Measurements from ENCODE around the gene CHMP4B.

- TF ChIP-seq EZH2 (IDR thresholded peaks at IDR 0.05; ENCODE audit: borderline replicate concordance, insufficient read depth, low read depth, low read length, poor library complexity, severe bottlenecking), result no peak
- TF ChIP-seq, protein P1, sequence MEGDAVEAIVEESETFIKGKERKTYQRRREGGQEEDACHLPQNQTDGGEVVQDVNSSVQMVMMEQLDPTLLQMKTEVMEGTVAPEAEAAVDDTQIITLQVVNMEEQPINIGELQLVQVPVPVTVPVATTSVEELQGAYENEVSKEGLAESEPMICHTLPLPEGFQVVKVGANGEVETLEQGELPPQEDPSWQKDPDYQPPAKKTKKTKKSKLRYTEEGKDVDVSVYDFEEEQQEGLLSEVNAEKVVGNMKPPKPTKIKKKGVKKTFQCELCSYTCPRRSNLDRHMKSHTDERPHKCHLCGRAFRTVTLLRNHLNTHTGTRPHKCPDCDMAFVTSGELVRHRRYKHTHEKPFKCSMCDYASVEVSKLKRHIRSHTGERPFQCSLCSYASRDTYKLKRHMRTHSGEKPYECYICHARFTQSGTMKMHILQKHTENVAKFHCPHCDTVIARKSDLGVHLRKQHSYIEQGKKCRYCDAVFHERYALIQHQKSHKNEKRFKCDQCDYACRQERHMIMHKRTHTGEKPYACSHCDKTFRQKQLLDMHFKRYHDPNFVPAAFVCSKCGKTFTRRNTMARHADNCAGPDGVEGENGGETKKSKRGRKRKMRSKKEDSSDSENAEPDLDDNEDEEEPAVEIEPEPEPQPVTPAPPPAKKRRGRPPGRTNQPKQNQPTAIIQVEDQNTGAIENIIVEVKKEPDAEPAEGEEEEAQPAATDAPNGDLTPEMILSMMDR (IDR thresholded peaks at IDR 0.05), result no peak
These were observed 18.5 kb downstream of the CHMP4B start for GRCh38 chr20:33829636-33830035.

Data from B cell (primary cell).